Mesodermal cell (in vitro differentiated cells): ENCODE data around the gene TAF1L. TPM values are rescaled to one million over a fixed set of nuclear protein-coding genes. Genes with fewer than 3 reads are reported as not detected.
A peak's percentile ranks its signal among the peaks of the same experiment; 100 is the strongest.
"Not testable (repeated sequence)": the region's sequence is repeated elsewhere in the genome, so short reads cannot be mapped to it uniquely, and the experiment has no call there.

Source experiments
- H3K27ac ChIP-seq: 2 replicates; pipeline ENCODE4 v1.7.0; 2013; ENCODE audit warnings: mild to moderate bottlenecking, low read depth, low read length, moderate library complexity; ENCODE audit not compliant: severe bottlenecking
- H3K36me3 ChIP-seq: 2 replicates; pipeline ENCODE4 v1.7.1; 2013; ENCODE audit warnings: mild to moderate bottlenecking, low read length, moderate library complexity; ENCODE audit not compliant: control insufficient read depth, insufficient read depth
- H3K4me1 ChIP-seq: one replicate; pipeline ENCODE4 v1.7.1; 2013; ENCODE audit warnings: mild to moderate bottlenecking, low read length; ENCODE audit not compliant: insufficient read depth, control insufficient read depth, poor library complexity, severe bottlenecking
- H3K4me3 ChIP-seq: 2 replicates; pipeline ENCODE4 v1.7.0; 2013; ENCODE audit warnings: low read length, control low read depth, mild to moderate bottlenecking; ENCODE audit not compliant: insufficient read depth, poor library complexity, severe bottlenecking; ENCODE audit errors: extremely low read depth
- H3K9me3 ChIP-seq: 2 replicates; pipeline ENCODE4 v1.7.1; 2013; ENCODE audit warnings: mild to moderate bottlenecking, low read length, moderate library complexity; ENCODE audit not compliant: control insufficient read depth
- WGBS, 2 experiments: methylation state at CpG; one replicate each; pipeline ENCODE4 v1.1.5; 2013; ENCODE audit warnings: missing lambda C conversion rate in 2 of 2; ENCODE audit not compliant: insufficient coverage in 2 of 2; 5-methylcytosine and 5-hydroxymethylcytosine counted together
- polyA plus RNA-seq, 2 experiments: library from polyadenylated mRNA; stranded (reverse); fragments of 50-300 nt; gene quantifications; one replicate each; pipeline ENCODE4 v1.2.3, GENCODE V29; 2013

Gene TAF1L, protein sequence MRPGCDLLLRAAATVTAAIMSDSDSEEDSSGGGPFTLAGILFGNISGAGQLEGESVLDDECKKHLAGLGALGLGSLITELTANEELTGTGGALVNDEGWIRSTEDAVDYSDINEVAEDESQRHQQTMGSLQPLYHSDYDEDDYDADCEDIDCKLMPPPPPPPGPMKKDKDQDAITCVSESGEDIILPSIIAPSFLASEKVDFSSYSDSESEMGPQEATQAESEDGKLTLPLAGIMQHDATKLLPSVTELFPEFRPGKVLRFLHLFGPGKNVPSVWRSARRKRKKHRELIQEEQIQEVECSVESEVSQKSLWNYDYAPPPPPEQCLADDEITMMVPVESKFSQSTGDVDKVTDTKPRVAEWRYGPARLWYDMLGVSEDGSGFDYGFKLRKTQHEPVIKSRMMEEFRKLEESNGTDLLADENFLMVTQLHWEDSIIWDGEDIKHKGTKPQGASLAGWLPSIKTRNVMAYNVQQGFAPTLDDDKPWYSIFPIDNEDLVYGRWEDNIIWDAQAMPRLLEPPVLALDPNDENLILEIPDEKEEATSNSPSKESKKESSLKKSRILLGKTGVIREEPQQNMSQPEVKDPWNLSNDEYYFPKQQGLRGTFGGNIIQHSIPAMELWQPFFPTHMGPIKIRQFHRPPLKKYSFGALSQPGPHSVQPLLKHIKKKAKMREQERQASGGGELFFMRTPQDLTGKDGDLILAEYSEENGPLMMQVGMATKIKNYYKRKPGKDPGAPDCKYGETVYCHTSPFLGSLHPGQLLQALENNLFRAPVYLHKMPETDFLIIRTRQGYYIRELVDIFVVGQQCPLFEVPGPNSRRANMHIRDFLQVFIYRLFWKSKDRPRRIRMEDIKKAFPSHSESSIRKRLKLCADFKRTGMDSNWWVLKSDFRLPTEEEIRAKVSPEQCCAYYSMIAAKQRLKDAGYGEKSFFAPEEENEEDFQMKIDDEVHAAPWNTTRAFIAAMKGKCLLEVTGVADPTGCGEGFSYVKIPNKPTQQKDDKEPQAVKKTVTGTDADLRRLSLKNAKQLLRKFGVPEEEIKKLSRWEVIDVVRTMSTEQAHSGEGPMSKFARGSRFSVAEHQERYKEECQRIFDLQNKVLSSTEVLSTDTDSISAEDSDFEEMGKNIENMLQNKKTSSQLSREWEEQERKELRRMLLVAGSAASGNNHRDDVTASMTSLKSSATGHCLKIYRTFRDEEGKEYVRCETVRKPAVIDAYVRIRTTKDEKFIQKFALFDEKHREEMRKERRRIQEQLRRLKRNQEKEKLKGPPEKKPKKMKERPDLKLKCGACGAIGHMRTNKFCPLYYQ (N-terminal part only)
- not detected for polyA plus RNA-seq (2013, experiment 1 of 2)
- not detected for polyA plus RNA-seq (2013, experiment 2 of 2)

DNA sequence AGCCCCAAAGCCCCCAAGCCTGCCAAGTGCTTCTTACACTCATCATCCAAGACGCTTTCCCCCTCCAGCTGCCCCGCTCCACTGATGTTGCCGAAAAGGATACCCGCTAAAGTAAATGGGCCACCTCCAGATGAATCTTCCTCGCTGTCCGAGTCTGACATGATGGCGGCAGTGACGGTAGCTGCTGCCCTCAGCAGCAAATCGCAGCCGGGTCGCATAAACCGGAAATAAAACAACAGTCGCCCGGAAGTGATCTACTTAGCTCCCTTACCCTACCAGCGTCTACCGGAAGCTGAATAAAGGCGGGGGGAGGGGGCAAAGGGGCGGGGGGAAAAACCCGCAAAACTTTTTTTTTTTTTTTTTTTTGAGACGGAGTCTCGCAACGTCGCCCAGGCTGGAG is at the start of gene TAF1L:
TSS of gene TAF1L (minus strand) at position 308 of the 400 bp plus-strand sequence. CDS start at position 218, 90 bp downstream.
- no peak within 1 kb of the TSS for H3K4me3 ChIP-seq
- H3K9me3 ChIP-seq = no peaks in the 10 kb centered on the region
- no peaks in the 10 kb centered on the region for H3K4me1 ChIP-seq
- no peaks in the 10 kb centered on the region for H3K36me3 ChIP-seq
- H3K27ac ChIP-seq = no peak within 1 kb of the TSS
- 95% methylated on average over 11 to 12 of the region's 23 CpGs for WGBS, 2 experiments

DNA sequence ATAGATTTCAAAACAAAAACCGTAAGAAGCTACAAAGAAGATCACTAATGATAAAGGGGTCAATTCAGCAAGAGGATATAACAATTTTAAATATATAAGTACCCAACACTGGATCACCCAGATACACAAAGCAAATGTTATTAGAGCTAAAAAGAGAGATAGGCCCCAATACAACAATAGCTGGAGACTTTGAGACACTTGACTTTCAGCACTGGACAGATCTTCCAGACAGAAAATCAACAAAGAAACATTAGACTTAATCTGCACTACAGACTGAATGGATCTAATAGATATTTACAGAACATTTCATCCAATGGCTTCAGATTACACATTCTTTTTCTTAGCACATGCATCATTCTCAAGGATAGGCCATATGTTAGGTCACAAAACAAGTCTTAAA is 46.3 kb upstream of the TAF1L start:
- H3K27ac ChIP-seq = no peak overlapping the region
- no peak overlapping the region for H3K4me3 ChIP-seq
- no peaks in the 10 kb centered on the region for H3K36me3 ChIP-seq
- WGBS, 2 experiments = no CpG with 5 or more reads among the region's 1 CpG
- no peaks in the 10 kb centered on the region for H3K9me3 ChIP-seq
- no peaks in the 10 kb centered on the region for H3K4me1 ChIP-seq

DNA sequence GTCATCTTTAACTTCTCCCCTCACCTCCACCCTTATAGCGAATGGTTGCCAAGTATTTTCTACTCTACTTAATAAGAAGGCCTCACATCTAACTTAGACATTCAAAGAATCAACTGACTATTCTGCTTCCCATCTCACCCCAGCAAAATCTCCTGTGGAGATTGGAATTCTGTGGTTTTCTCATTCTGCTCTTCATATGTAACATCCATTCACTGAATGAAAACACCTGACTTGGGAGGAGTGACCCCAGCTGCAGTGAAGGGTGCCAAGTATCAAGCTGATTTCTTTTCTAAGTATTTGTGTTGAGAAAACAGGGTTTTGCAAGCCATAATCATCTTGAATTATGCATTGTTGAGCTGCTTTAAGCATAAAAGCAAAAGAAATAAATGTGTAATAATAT is 42.5 kb upstream of the TAF1L start:
- Histone ChIP-seq H3K36me3 (no peaks in the 10 kb centered on the region), H3K4me3 (no peak overlapping the region), H3K9me3 (no peaks in the 10 kb centered on the region), H3K4me1 (no peaks in the 10 kb centered on the region), H3K27ac (no peak overlapping the region)
- 80 to 86% methylated on average over 1 of the region's 1 CpG for WGBS, 2 experiments

DNA sequence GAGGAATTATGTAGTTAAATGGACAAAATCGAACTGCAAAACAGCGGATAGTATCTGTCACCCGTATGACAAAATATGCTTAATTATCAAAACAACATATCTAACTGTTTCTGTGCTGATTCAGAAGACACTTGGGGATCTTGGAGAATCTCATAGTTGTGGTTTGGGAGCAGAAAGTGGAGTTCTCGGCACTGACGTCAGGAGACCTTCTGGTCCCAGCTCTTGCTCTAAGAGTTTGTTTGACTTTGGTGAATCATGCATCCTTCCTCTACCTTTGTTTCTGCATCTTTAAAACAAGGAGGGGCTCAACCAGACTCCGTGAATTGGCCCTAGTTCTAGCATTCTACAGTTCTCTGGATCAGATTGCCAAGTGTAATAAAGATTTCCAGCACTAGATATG is 37.0 kb upstream of the TAF1L start:
- Histone ChIP-seq H3K9me3 (no peaks in the 10 kb centered on the region), H3K36me3 (no peaks in the 10 kb centered on the region), H3K4me1 (no peaks in the 10 kb centered on the region), H3K4me3 (no peak overlapping the region), H3K27ac (no peak overlapping the region)
- 87% methylated on average over 2 of the region's 6 CpGs; no CpG with 5 or more reads in 1 of the 2 experiments for WGBS, 2 experiments

DNA sequence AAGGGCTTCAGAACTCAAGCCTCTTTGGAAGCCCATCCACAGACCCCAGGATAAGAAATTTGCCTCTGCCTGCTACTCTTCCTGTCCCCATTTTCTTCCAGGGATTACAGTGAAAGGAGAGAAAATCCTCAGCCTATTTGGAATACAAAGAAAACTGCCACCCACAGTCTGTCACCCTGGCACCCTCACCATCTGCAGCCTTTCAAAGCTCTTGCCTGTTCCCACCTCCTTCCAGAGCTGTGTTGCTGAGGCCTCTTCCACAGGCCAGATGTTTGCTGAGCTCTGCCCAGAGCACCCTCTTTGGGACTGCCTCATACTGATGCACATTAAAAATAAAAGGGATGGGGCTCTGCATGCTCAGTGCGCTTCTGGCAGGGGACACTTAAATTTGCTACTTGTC is 35.9 kb upstream of the TAF1L start:
- no peak overlapping the region for H3K4me3 ChIP-seq
- H3K4me1 ChIP-seq = no peaks in the 10 kb centered on the region
- no peaks in the 10 kb centered on the region for H3K9me3 ChIP-seq
- no peaks in the 10 kb centered on the region for H3K36me3 ChIP-seq
- H3K27ac ChIP-seq = no peak overlapping the region
- 89 to 100% methylated on average over 1 of the region's 1 CpG for WGBS, 2 experiments

DNA sequence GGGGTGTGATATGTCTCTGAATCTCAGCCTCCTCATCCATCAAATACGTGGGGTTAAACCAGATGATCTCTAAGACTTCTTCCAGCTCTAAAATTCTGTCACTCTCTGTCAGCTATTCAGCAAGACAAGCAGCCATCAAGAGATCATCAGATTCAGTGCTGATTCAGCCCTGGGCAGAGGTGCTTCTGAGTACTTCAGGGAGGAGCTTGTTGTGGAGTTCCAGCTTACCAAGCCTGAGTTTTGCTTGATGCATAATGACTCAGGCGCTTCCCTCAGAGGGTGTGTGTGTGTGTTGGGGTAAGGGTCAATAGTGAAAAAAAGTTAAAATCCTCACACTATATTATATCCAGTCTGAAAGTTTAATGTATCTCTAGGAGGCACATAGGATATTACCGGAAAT is 29.6 kb upstream of the TAF1L start:
- H3K27ac ChIP-seq = no peak overlapping the region
- H3K4me1 ChIP-seq = no peaks in the 10 kb centered on the region
- H3K9me3 ChIP-seq = no peaks in the 10 kb centered on the region
- 70 to 100% methylated on average over 1 to 2 of the region's 3 CpGs for WGBS, 2 experiments
- no peak overlapping the region for H3K4me3 ChIP-seq
- H3K36me3 ChIP-seq = no peaks in the 10 kb centered on the region

DNA sequence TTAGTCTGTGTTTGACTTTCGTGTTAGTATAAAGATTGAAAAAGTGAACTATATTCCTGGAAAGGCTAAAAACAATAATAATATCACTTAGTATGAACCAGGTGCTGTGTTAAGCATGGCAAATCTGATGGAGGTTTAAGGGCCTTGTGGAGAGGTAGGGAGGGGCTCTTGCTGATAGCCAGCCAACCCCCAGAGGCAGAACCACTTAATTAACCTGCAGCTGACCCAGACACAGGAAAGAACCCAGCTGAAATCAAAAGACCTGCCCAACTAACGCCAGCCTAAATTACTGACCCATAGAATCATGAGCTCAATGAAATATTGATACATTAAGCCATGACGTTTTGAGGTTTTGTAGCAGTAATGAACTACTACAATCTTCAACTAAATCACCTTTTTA is 28.3 kb upstream of the TAF1L start:
- Histone ChIP-seq H3K9me3 (no peaks in the 10 kb centered on the region), H3K36me3 (no peaks in the 10 kb centered on the region), H3K4me3 (no peak overlapping the region), H3K27ac (no peak overlapping the region), H3K4me1 (no peaks in the 10 kb centered on the region)
- WGBS, 2 experiments = no CpG with 5 or more reads among the region's 3 CpGs

DNA sequence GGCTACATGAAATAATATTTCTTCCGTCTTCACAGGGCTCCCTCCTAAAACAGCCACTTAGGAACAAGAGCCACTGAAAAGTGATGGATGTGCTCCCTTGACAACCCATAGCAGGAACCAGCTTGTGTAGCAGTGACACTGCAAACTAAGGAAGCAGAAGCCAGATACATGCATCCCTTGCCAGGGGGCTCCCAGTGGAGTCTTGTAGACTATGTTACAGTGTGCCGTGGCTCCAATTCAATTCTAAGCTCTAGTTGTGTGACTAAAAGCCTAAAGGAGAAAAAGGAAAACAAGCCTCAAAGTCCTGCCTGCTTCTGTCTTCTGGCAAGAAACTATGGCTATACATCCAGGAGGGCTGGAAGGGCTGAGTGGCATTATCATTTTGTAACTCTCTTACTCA is 12.2 kb upstream of the TAF1L start:
- peaks cover 7% of the 10 kb centered on the region for H3K4me1 ChIP-seq
- no peaks in the 10 kb centered on the region for H3K36me3 ChIP-seq
- no peak overlapping the region for H3K4me3 ChIP-seq
- H3K9me3 ChIP-seq = no peaks in the 10 kb centered on the region
- H3K27ac ChIP-seq = no peak overlapping the region
- 85 to 94% methylated on average over 2 of the region's 2 CpGs for WGBS, 2 experiments

DNA sequence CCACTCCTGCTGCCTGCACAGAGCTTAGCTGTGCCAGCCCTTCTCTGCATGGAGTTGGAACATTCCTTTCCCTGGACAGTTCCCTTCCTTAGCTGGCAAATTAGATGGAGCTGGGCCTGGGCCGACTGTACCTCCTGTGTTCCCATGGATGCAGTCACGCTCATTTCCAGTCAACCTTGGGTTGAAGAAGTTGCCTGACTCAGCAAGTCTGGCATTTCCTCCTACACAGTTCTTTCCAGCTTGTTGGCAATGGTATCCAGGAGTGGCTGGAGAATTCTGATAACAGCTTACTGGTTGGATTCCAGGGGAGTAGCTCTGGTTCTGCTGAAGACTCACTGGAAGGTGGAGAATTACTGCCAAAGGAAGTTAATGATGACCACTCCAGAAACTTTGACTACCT is 9.2 kb upstream of the TAF1L start:
- Histone ChIP-seq H3K9me3 (no peaks in the 10 kb centered on the region), H3K4me1 (peaks cover 7% of the 10 kb centered on the region), H3K27ac (peak overlapping the region; percentile 57), H3K36me3 (no peaks in the 10 kb centered on the region), H3K4me3 (no peak overlapping the region)
- WGBS, 2 experiments = 57 to 69% methylated on average over 1 to 2 of the region's 2 CpGs

DNA sequence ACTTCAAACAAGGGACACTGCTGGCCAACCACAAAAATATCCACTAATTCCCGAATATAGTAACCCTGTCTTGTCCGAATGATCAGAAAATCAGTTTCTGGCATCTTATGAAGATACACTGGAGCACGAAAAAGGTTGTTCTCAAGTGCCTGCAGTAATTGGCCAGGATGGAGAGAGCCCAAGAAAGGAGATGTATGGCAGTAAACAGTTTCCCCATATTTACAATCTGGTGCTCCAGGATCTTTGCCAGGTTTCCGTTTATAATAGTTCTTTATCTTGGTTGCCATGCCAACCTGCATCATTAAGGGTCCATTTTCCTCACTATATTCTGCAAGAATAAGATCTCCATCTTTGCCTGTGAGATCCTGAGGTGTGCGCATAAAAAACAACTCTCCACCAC is 2.3 kb downstream of the TAF1L start:
- not testable (repeated sequence) for H3K9me3 ChIP-seq, H3K4me1 ChIP-seq, H3K27ac ChIP-seq, H3K36me3 ChIP-seq, H3K4me3 ChIP-seq
- WGBS, 2 experiments = 66 to 91% methylated on average over 4 of the region's 5 CpGs
